NOMO-1 (cell line): ENCODE measurements around the gene KANSL3.
"Not testable (repeated sequence)": the region's sequence is repeated elsewhere in the genome, so short reads cannot be mapped to it uniquely, and the experiment has no call there.

ENCODE experiments used
- DNase-seq, 2 experiments: peaks; one replicate each; lab custom pipeline; 2025; ENCODE audit not compliant: unreplicated experiment in 2 of 2; lab: John Stamatoyannopoulos, UW

The KANSL3 gene

GRCh38 chr2:96564026-96564425, 74.1 kb downstream of the KANSL3 start:
- no peak for DNase-seq

GRCh38 chr2:96558485-96558884, 79.6 kb downstream of the KANSL3 start:
- DNase-seq = no peak

- DNase-seq = no peak
Observed at GRCh38 chr2:96558061-96558460, 80.1 kb downstream of the KANSL3 start.

- DNase-seq = not testable (repeated sequence)
Observed at GRCh38 chr2:96557421-96557820, 80.7 kb downstream of the KANSL3 start.

DNA sequence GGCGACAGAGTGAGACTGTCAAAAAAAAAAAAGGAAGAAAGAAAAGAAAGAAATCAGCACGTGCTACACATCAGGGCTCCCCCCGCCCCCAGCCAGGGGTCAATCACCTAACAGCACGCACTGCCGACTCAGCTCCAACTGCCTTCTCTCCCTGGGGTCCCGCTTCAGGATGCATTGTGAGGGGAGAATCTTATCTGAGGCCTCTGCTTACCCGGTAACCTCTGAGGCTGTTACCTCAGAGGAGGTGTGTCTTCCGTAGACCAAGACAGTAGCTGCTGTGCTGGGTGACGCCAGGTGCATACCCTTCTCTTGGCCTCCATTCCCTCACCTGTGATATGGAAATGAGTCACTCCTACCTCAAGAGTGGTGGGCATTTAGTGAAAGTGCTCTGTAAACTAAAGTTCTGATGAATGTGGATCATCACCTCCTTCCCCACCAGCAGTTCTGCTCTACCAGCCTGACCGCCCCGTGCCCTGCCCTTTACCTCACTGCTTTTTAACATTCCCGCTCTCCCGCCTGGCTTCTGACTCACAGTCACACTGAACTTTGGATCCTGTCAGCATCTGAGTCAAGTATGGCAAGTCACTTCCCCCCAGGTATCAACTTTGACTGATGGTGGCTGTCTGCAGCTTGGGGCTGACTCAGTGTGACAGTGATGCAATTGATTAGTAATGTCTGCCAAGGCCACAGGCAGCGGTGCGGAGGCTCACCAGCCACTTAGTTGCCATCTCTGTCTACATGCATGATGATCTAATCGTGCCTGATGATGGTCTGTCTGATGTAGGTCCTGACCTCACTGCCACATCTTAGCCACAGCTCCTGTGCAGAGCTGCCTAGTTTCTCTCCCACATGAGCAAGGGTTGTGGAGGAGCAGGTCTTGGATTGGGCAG, 81.4 kb downstream of the KANSL3 start:
- DNase-seq = peak in 1 of 2 experiments; percentile 5

- DNase-seq = no peak
Observed at GRCh38 chr2:96555146-96555610, 82.9 kb downstream of the KANSL3 start.

DNA sequence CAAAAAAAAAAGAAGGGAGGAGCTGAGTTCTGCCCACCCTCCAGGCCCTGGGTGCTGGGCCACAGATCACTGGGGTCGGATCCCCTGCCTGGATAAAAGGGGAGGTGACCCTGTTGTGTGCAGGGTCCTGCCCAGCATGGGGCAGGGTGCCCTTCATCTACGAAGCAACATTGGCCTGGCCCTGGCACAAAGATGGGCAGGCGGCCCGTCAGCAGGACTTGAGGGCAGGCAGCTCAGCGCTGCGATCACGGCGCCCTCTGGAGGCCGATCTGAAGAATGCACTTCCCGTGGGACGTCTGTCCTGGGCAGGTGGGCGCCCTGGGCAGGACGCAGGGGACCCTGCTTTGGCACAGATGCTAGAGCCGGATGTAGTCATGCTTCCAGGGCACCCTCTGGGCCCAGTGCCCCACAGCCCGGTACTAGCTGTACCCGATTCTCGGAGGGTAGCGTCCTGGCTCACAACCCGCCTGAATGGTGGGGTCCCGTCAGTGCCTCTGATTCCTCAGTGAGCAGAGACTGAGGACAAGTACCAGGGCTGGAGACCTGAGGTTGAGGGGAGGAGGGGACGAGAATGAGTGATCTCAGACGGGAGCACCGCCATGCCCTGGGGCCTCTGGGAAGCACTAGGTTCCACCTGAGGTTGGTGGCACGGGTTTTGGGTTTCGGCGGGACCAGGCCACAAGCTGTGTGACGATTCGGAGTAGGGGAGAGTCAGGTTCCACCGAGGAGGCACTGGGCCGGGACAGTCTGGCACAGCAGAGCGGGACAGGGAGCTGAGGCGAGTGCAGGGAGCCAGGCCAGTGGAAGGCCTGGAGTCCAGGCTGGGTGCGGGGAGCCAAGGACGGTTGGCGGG, 83.6 kb downstream of the KANSL3 start:
- peak; percentile 19 to 21 for DNase-seq

DNA sequence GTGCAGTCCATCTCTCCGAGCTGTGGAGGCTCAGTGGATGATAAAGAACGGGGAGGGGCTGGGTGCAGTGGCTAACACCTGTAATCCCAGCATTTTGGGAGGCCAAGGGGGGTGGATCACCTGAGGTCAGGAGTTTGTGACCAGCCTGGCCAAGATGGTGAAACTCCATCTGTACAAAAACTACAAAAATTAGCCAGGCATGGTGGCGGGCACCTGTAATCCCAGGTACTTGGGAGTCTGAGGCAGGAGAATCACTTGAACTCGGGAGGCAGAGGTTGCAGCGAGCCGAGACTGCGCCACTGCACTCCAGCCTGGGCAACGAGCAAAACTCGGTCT, 84.2 kb downstream of the KANSL3 start:
- not testable (repeated sequence) for DNase-seq

GRCh38 chr2:96553176-96553956, 84.7 kb downstream of the KANSL3 start:
- DNase-seq = no peak

DNA sequence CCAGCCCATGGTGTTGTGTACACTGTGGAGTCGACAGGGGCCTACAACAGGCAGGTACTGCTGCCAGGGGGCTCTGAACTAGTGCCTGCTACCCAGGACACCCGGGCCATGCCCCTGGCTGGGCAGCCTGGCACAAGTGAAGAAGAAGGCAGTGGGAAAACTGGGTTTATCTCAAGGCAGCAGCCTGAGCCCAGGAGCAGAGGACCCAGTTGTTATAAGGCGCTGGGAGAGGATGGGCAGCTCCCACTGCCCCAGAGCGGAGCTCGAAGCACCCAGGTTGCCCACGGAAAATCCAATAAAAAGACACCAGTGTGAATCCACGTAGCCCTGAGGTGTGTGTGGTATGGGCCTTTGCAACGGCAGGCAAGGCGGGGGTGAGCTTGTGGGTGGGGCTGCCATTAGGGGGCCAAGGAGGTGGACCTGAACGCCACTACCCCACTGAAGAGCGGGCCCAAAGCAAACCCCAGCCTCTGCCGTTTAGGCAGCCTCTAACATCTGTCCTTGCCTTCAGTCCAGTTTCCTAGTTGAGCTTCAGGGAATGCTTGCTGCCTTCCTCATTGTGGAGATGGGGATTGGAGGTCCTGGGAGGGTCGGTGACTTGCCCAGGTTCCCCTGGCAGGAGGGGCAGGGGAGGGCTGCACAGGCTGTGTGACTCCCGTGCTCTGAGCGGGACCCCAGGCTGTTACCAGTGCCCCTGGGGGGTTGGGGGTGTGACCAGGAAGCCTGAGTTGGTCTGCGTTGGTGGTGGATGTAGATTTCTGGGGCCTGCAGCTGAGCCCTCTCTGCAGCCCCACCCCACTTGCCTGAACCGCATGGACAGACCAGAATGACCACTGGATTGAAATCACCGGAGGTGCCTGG, 85.6 kb downstream of the KANSL3 start:
- no peak for DNase-seq

DNA sequence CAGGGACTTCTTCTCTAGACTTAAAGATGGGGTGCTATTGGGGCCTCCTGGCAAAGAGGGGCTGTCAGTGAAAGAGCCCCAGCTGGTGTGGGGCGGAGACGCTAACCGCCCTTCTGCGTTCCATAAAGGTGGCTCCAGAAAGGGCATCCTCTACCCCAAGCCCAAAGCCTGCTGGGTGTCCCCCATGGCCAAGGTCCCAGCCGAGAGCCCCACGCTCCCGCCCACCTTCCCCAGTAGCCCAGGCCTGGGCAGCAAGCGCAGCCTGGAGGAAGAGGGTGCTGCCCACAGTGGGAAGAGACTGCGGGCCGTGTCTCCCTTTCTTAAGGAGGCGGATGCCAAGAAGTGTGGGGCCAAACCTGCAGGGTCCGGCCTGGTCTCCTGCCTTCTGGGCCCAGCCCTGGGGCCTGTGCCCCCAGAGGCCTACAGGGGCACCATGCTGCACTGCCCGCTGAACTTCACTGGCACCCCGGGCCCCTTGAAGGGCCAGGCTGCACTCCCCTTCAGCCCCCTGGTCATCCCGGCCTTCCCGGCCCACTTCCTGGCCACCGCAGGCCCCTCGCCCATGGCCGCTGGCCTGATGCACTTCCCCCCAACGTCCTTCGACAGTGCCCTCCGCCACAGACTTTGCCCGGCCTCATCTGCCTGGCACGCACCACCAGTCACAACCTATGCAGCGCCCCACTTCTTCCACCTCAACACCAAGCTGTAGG, 86.4 kb downstream of the KANSL3 start:
- DNase-seq = no peak

GRCh38 chr2:96550787-96551604, 87.1 kb downstream of the KANSL3 start:
- DNase-seq = no peak

- DNase-seq = no peak
Observed at GRCh38 chr2:96549967-96550786, 87.9 kb downstream of the KANSL3 start.

- no peak for DNase-seq
Observed at GRCh38 chr2:96549466-96549785, 88.7 kb downstream of the KANSL3 start.

DNA sequence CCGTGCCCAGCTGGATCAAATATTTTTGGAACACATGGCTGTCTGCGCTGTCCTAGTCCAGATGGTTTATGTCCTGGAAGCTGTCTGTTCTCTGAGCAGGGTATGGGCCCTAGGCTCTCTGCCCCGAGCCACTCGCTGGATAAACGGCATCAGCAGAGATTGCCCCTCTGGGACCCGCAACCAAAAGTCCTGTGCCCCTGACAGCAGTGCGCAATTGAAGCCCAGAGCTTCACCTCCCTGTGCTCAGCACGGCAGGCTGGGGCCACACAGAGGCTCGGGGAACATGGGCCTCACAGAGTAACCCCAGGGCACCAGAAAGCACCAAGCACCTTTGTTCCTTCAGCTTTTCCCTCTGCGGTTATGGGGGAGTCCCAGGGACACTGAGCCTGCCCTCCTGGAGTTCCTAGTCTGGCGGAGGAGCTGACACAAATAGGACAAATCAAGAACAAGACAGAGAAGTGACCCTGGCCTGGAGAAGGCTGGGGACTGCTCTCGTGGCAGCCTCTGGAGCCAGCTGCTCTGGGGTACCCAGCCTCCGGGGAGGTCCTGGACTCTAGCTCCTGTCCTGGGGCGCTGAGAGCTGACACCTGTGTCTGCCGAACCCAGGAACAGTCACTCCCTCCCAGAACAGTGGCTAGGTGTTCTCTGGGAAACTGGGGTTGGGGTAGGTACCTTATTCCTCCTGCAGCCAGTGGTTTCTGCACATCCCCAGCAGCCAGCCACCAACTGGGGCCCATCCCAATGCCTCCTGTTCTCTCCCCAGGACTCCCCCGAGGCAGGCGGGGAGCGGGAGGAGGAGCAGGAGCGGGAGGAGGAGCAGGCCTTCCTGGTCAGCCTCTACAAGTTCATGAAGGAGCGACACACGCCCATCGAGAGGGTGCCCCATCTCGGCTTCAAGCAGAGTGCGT, 89.3 kb downstream of the KANSL3 start:
- DNase-seq = no peak

DNA sequence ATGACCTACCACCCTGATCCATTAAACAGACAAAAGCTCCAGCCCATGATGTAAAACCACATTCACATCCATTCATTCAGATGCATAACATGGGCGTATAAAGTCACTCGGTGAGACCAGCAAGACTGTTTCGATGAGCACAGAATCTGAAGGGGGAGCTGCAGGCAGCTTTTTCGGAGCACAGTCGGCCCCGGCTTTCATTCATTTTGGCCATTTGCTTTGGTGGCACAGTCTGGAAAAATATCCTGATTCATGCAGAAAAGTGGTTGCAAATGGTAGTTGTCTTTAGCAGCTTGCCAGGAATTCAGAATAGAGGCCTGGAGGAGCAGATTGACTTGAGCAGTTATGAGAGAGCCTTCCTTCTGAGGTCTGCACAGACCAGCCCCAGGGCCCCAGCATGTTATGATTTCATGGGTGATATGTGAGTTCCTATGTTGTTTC, 90.4 kb downstream of the KANSL3 start:
- DNase-seq = no peak

- DNase-seq = no peak
Observed at GRCh38 chr2:96547203-96547641, 90.9 kb downstream of the KANSL3 start.
